Glomerular visceral epithelial cell (primary cell): ENCODE data around the gene CBARP.

Source experiments
- DNase-seq: peaks from one replicate; pipeline ENCODE4 v3.0.0-alpha.2; 2016; ENCODE audit errors: extremely low spot score

Gene CBARP

GRCh38 chr19:1227304-1228054 lies 10.3 kb downstream of the CBARP start:
- DNase-seq = no peak

GRCh38 chr19:1226522-1227303 lies 11.1 kb downstream of the CBARP start:
- no peak for DNase-seq

GRCh38 chr19:1226227-1226518 lies 11.6 kb downstream of the CBARP start:
- no peak for DNase-seq

- no peak for DNase-seq
Observed at GRCh38 chr19:1225440-1226226, 12.2 kb downstream of the CBARP start.

GRCh38 chr19:1224847-1225246 lies 13.0 kb downstream of the CBARP start:
- DNase-seq = no peak

DNA sequence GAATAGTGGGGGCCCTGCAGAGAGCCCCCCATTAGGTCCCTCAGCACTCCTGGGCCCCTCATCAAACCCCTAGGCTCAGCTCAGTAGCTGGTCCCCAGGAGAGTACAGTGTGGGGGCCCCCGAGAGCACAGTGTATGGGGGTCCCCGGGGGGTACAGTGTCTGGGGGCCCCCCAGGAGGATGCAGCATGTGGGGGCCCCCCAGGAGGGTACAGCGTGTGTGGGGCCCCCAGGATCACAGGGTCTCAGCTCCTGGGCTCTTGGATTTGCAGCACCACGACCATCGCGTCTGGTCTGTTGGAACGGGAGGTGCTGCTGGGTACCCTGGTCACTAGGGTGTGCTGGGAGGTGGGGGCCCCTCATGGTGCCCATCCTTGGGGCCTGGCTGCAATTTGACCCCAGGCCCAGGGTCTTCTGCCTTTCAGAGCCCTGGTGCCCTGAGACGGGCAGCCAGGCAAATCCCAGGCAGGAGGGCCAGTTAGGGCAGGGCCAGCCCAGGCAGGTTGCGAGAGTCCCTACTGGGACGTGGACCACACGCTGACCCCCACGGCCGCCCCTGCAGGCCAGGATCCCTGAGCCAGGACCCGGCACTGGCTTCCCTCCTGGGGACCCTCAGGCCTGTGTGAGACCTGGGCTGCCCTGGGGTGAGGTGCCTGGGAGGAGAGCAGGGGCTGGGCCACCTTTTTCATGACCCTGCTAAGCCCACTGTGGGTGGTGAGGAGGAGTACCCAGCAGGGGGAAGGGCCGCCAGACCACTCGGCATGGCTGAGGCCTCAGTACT lies 13.6 kb downstream of the CBARP start:
- DNase-seq = no peak

GRCh38 chr19:1223018-1223855 lies 14.6 kb downstream of the CBARP start:
- peak; percentile 57 for DNase-seq

GRCh38 chr19:1222394-1222793 lies 15.4 kb downstream of the CBARP start:
- no peak for DNase-seq

- DNase-seq = no peak
Observed at GRCh38 chr19:1221904-1222255, 15.9 kb downstream of the CBARP start.

DNA sequence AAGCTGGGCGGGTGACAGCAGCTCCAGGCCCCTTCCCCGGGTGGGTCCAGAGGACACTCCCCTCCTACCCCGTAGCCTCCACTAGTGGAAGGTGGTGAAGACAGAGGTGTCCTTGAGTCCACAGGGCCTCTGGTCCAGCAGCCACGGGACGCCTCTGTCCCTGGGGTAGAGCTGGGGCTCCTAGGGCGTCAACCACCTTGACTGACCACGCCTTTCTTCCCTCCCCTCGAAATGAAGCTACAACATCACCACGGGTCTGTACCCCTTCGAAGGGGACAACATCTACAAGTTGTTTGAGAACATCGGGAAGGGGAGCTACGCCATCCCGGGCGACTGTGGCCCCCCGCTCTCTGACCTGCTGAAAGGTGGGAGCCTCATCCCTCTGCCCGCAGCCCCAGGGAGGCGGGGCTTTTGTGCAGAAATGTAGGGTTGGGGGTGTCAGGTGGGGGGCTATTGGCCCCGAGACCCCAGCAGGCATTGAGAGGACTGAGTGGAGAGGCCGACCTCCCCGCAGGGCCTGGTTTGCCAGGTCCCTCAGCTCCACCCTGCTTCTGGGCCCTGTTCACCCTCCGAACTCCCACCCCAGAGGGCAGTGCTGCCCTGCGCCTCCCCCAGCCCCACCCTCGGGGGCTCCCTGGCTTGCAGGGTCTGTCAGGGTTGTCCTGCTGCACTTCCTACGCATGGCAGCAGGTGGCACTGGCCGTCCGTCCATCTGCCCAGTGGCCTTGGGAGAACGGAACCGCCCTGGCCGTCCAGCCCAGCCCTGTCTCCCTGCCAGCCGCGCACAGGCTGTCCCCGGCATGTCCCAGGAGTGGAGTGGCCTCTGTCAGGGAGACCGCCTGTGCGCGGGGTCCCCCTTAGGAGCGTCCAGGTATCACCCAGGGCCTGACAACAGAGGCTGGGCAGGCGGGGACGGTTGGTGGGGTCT lies 16.6 kb downstream of the CBARP start:
- DNase-seq = peak; percentile 43

GRCh38 chr19:1220477-1220930 lies 17.3 kb downstream of the CBARP start:
- DNase-seq = no peak

GRCh38 chr19:1219786-1220476 lies 17.9 kb downstream of the CBARP start:
- DNase-seq = no peak

- no peak for DNase-seq
Observed at GRCh38 chr19:1218751-1219567, 18.8 kb downstream of the CBARP start.

DNA sequence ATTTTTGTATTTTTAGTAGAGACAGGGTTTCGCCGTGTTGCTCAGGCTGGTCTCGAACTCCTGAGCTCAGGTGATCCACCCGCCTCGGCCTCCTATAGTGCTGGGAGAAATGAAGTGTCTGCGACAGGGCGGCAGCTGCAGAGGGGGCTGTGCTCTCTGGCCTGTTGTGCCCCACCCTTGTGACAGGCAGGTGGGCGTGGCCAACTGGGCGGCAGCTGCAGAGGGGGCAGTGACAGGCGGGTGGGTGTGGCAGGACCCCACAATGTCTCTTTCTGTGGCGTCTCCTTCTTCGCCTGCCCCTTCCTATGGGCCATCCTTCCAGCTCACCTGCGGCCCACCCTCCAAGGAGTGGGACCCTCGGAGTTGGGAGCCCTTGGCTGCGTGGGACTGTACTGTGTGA lies 20.4 kb downstream of the CBARP start:
- no peak for DNase-seq

DNA sequence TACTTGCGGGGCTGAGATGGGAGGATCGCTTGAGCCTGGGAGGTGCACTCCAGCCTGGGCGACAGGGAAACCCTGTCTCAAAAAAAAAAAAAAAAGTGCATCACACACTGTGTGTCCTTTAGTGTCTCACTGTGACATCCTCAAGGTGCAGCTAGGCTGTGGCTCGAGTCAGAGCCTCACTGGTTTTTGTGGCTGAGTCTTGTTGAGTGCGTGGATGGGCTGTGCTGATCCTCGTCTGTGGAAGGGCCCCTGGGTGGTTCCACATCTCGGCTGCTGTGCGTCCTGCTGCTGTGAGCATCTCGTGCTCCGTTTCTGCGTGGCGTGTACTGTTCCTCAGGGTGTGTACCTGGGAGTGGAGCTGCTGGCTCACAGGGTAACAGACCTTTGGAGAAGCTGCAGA lies 21.0 kb downstream of the CBARP start:
- no peak for DNase-seq

DNA sequence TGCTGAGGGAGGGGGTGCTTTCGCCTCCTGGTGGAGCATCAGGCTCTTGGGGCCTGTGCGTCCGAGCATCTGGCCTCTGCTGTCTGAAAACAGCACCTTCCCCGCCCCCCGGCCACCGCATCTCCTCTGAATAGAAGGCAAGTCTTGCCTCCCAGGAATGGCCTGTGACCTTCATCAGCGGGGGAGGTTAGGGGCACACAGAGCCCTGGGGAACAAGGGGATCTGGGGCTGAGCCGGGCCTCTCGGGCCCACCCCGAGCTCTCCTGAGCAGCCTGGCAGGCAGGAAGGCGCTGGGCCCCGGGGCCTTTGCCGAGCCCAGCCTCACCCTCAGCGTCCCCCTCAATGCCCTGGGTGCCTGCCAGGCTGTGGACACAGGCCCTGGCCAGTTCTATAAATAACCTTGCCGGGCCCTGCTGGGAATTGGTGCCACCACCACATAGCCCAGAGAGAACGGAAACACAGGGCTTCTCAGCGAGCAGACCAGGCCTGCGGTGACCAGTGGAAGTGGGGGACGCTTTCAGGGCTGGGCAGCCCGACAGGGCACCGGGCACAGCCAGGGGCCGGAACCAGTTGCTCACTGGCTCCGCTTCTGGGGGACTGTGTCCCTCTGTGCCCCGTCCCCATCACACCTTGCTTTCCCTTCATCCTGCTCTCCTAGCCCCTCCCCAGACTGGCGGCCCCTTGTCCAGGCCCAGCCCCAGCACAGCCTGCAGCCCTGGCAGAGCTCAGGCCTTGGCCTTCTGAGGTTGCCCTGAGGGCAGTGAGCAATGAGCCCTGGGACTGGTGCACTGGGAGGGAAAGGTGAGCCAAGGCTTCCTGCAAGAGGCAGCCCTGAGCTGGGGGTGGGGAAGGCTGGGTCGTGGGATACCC lies 22.7 kb downstream of the CBARP start:
- no peak for DNase-seq

DNA sequence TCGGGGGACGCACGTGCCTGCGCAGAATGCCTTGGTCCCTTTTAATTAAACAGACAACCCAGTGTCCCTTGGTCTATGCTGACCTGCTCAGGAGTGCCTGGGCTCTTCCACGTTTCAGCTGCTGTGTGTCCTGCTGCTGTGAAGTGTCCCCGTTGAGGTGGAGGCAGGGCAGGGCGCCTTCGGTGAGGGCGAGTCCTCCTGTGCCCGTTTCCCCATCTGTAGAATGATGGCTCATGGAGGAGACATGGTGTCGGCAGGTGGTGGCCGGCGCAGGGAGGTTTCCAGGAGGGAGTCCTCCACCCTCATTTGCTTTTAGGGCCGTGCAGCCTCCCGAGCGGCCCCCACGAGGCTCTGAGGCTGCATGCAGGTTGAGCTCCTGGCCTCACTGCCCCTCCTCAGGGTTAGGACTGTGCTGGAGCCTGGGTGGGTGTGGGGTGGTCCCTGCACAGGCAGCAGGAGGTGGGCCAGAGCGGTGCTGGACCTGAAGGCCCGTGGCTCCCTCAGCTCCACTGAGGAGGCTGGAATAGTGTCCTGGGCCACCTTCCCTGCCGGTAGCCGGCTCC lies 23.4 kb downstream of the CBARP start:
- no peak for DNase-seq
